BLaER1 (cell line): ENCODE results near the gene OSCP1.
A peak's percentile ranks its signal among the peaks of the same experiment; 100 is the strongest.

Experiments used
- H3K27ac ChIP-seq: shearing (Covaris generic); formaldehyde crosslinking; 2 replicates; pipeline ENCODE4 v1.8.1; 2022
- H3K27me3 ChIP-seq: shearing (Covaris generic); formaldehyde crosslinking; 2 replicates; pipeline ENCODE4 v1.8.1; 2022
- H3K36me3 ChIP-seq: shearing (Covaris generic); formaldehyde crosslinking; 2 replicates; pipeline ENCODE4 v1.8.1; 2022
- H3K4me1 ChIP-seq: shearing (Covaris generic); formaldehyde crosslinking; 2 replicates; pipeline ENCODE4 v1.8.1; 2022
- H3K4me2 ChIP-seq: shearing (Covaris generic); formaldehyde crosslinking; 2 replicates; pipeline ENCODE4 v1.8.1; 2022
- H3K4me3 ChIP-seq: shearing (Covaris generic); formaldehyde crosslinking; 2 replicates; pipeline ENCODE4 v1.8.1; 2022
- H3K9ac ChIP-seq: shearing (Covaris generic); formaldehyde crosslinking; 2 replicates; pipeline ENCODE4 v1.8.1; 2022
- H3K9me3 ChIP-seq: shearing (Covaris generic); formaldehyde crosslinking; 2 replicates; pipeline ENCODE4 v1.8.1; 2022
- H4K20me1 ChIP-seq: shearing (Covaris generic); formaldehyde crosslinking; 2 replicates; pipeline ENCODE4 v1.8.1; 2022
- Cebpa-rat ChIP-seq: shearing (Covaris generic); IDR thresholded peaks from 2 replicates; pipeline ENCODE4 v1.8.1; 2022

The OSCP1 gene

DNA sequence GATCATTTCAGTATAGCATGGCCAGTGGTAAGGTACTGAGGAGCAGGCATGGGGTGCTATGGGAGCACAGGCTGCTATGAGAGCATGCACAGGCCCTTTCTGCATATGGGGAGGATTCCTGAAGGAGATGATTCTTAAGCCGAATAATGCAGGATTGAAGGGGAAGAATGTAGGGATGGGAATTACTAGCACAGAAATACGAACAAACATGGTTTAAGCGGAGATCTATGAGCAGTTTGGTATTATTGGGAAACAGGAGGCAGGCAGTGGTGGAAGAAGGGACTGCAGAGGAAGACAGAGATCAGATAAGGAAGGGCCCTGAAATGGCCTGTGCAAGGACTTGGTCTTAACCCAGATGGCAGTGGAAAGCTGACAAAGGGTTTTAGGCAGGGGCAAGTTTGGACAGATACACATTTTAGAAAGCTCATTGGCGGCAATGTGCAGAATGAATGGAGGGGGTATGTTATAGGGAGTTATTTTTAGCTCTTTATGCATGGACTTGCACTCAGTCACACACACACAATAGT lies 1.7 kb downstream of the OSCP1 start:
- Histone ChIP-seq H3K27me3 (no peaks in the 10 kb centered on the region), H3K4me2 (no peak overlapping the region), H3K36me3 (0 out of 2 replicates have a peak, but pooled peaks cover under 1% of the 10 kb centered on the region), H3K9ac (no peak overlapping the region), H3K4me3 (no peak overlapping the region), H3K4me1 (peaks cover 33% of the 10 kb centered on the region), H3K9me3 (no peaks in the 10 kb centered on the region), H4K20me1 (no peaks in the 10 kb centered on the region), H3K27ac (no peak overlapping the region)
- TF ChIP-seq Cebpa-rat, result no peak

- TF ChIP-seq Cebpa-rat, result no peak
- Histone ChIP-seq H3K4me2 (no peak overlapping the region), H3K27me3 (no peaks in the 10 kb centered on the region), H3K4me3 (no peak overlapping the region), H3K9me3 (no peaks in the 10 kb centered on the region), H3K27ac (no peak overlapping the region), H4K20me1 (no peaks in the 10 kb centered on the region), H3K9ac (no peak overlapping the region), H3K36me3 (no peaks in the 10 kb centered on the region), H3K4me1 (peaks cover 33% of the 10 kb centered on the region)
Observed at GRCh38 chr1:36447450-36447849, 2.8 kb downstream of the OSCP1 start.

DNA sequence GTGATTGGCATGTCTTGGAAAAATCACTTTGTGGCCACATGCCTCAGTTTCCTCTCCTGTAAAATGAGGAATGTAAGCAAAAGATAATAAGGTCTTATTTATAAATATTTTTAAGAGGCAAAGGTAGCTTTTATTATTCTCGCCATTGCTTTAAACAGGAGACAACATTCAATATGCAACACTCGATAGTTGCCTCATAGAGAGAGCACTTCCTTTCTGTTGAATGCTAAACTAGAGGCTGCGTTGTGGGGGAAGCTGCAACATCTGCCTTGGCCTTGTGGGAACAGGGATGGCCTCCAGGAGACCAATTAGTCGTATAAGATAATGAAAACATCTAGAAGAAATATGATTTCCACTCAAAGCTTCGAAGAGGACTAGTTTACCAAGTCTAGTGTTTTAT lies 3.5 kb downstream of the OSCP1 start:
- Histone ChIP-seq H3K9ac (no peak overlapping the region), H3K4me1 (peaks cover 33% of the 10 kb centered on the region), H3K9me3 (no peaks in the 10 kb centered on the region), H3K36me3 (no peaks in the 10 kb centered on the region), H3K4me2 (peak overlapping the region; percentile 27), H3K27me3 (no peaks in the 10 kb centered on the region), H3K4me3 (no peak overlapping the region), H3K27ac (no peak overlapping the region), H4K20me1 (no peaks in the 10 kb centered on the region)
- no peak for TF ChIP-seq Cebpa-rat

DNA sequence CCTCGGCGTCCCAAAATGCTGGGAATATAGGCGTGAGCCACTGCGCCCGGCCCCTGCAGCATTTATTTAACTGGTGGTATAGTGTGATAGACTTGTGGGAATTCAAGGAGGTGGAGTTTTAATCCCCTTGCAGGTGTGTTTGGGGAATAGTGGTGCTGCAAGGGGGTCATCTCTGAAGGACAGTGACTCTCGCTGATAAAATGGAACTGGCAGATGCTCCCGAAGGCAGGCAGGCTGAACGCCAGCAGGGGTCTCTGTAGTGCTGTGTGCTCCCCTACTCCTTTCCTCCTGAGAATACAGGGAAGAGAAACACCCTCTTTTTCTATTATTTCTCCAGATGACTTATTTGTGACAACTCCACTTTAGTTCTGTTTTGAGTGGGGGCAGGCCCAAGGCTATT lies 4.0 kb downstream of the OSCP1 start:
- no peaks in the 10 kb centered on the region for H3K27me3 ChIP-seq
- H3K4me1 ChIP-seq, result peaks cover 29% of the 10 kb centered on the region
- H3K9me3 ChIP-seq, result no peaks in the 10 kb centered on the region
- H3K4me3 ChIP-seq, result no peak overlapping the region
- no peak for TF ChIP-seq Cebpa-rat
- H3K9ac ChIP-seq, result no peak overlapping the region
- peak overlapping the region; percentile 27 for H3K4me2 ChIP-seq
- no peaks in the 10 kb centered on the region for H3K36me3 ChIP-seq
- no peak overlapping the region for H3K27ac ChIP-seq
- H4K20me1 ChIP-seq, result no peaks in the 10 kb centered on the region

- Histone ChIP-seq H3K27ac (no peak overlapping the region), H4K20me1 (no peaks in the 10 kb centered on the region), H3K4me1 (peaks cover 14% of the 10 kb centered on the region), H3K4me3 (no peak overlapping the region), H3K9me3 (no peaks in the 10 kb centered on the region), H3K36me3 (no peaks in the 10 kb centered on the region), H3K27me3 (no peaks in the 10 kb centered on the region), H3K4me2 (no peak overlapping the region), H3K9ac (no peak overlapping the region)
- no peak for TF ChIP-seq Cebpa-rat
Observed at GRCh38 chr1:36443297-36443696, 7.0 kb downstream of the OSCP1 start.

GRCh38 chr1:36442337-36442736 lies 7.9 kb downstream of the OSCP1 start:
- Histone ChIP-seq H3K36me3 (no peaks in the 10 kb centered on the region), H4K20me1 (no peaks in the 10 kb centered on the region), H3K4me1 (peaks cover 12% of the 10 kb centered on the region), H3K27me3 (no peaks in the 10 kb centered on the region), H3K9me3 (no peaks in the 10 kb centered on the region), H3K27ac (no peak overlapping the region), H3K4me2 (no peak overlapping the region), H3K9ac (no peak overlapping the region), H3K4me3 (no peak overlapping the region)
- TF ChIP-seq Cebpa-rat, result no peak

- Histone ChIP-seq H3K4me2 (no peak overlapping the region), H3K9me3 (no peaks in the 10 kb centered on the region), H3K4me1 (no peaks in the 10 kb centered on the region), H3K9ac (no peak overlapping the region), H3K36me3 (no peaks in the 10 kb centered on the region), H3K27me3 (no peaks in the 10 kb centered on the region), H4K20me1 (no peaks in the 10 kb centered on the region), H3K4me3 (no peak overlapping the region), H3K27ac (no peak overlapping the region)
- no peak for TF ChIP-seq Cebpa-rat
Observed at GRCh38 chr1:36440646-36441045, 9.6 kb downstream of the OSCP1 start.

DNA sequence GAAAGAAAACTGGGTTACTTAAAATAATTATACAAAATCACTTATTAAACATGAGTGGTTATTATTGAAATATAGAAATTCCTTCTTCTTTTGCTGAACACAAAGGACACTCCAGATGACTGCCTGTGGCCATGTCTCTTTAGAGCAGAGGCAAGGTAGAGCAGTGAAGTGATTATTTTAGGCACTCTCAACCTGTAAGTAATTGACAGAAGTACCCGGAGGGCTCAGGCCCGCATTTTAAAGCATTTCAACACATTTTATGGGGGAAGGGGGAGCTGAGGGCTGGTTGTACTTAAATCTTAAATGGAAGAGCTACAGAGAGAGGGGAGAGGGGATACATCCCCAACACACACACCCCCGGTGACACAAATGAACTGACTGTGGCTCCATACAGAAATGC lies 10.2 kb downstream of the OSCP1 start:
- no peaks in the 10 kb centered on the region for H4K20me1 ChIP-seq
- H3K36me3 ChIP-seq, result no peaks in the 10 kb centered on the region
- no peak overlapping the region for H3K4me3 ChIP-seq
- H3K27ac ChIP-seq, result no peak overlapping the region
- no peak for TF ChIP-seq Cebpa-rat
- no peaks in the 10 kb centered on the region for H3K4me1 ChIP-seq
- no peak overlapping the region for H3K4me2 ChIP-seq
- no peaks in the 10 kb centered on the region for H3K27me3 ChIP-seq
- no peak overlapping the region for H3K9ac ChIP-seq
- no peaks in the 10 kb centered on the region for H3K9me3 ChIP-seq

- Histone ChIP-seq H3K4me1 (no peaks in the 10 kb centered on the region), H3K36me3 (no peaks in the 10 kb centered on the region), H3K4me3 (no peak overlapping the region), H3K9ac (no peak overlapping the region), H3K27me3 (no peaks in the 10 kb centered on the region), H3K27ac (no peak overlapping the region), H3K9me3 (no peaks in the 10 kb centered on the region), H4K20me1 (no peaks in the 10 kb centered on the region), H3K4me2 (no peak overlapping the region)
- TF ChIP-seq Cebpa-rat, result no peak
Observed at GRCh38 chr1:36438715-36439114, 11.5 kb downstream of the OSCP1 start.

DNA sequence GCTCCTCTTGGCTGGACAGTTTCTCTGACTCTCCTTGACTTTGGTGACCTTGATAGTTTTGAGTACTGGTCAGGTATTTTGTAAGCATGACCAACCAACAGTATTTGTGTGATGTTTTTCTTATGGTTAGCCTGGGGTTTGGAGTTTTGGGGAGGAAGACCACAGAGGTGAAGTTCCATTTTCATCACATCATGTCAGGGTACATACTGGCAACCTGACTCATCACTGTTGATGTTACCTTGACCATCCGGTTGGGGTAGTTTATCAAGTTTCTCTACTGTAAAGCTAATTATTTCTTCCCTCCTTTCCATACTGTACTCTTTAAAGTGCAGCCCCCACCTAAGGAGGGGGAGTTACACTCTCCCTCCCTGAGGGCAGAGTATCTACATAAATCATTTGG lies 13.4 kb downstream of the OSCP1 start:
- Histone ChIP-seq H4K20me1 (no peaks in the 10 kb centered on the region), H3K27ac (no peak overlapping the region), H3K36me3 (no peaks in the 10 kb centered on the region), H3K27me3 (no peaks in the 10 kb centered on the region), H3K4me3 (no peak overlapping the region), H3K4me2 (no peak overlapping the region), H3K9me3 (no peaks in the 10 kb centered on the region), H3K9ac (no peak overlapping the region), H3K4me1 (no peaks in the 10 kb centered on the region)
- TF ChIP-seq Cebpa-rat, result no peak

- no peaks in the 10 kb centered on the region for H3K9me3 ChIP-seq
- TF ChIP-seq Cebpa-rat, result no peak
- no peak overlapping the region for H3K4me2 ChIP-seq
Observed at GRCh38 chr1:36433102-36433501, 17.1 kb downstream of the OSCP1 start.

More at GRCh38 chr1:36433102-36433501, 17.1 kb downstream of the OSCP1 start:
- H3K27me3 ChIP-seq, result no peaks in the 10 kb centered on the region
- H3K4me3 ChIP-seq, result no peak overlapping the region
- H3K4me1 ChIP-seq, result no peaks in the 10 kb centered on the region
- no peaks in the 10 kb centered on the region for H4K20me1 ChIP-seq
- H3K36me3 ChIP-seq, result no peaks in the 10 kb centered on the region; the same call in 1 of the 2 replicates
- no peak overlapping the region for H3K9ac ChIP-seq
- H3K27ac ChIP-seq, result no peak overlapping the region
